Left lobe of liver (tissue), 2 donors: ENCODE results near the gene UTF1. TPM values are rescaled to one million over a fixed set of nuclear protein-coding genes. Genes with fewer than 3 reads are reported as not detected.
"Not testable (repeated sequence)": the region's sequence is repeated elsewhere in the genome, so short reads cannot be mapped to it uniquely, and the experiment has no call there.

Experiments used
- ATAC-seq: fragments of 200-7000 bp; cut with Tn5 transposase; one replicate; pipeline ENCODE4 v1.9.1; 2020; ENCODE audit warnings: mild to moderate bottlenecking, moderate library complexity
- DNase-seq: peaks from one replicate; pipeline ENCODE4 v3.0.0-alpha.2; 2020; ENCODE audit warnings: low spot score
- total RNA-seq: library from RNA; stranded (reverse); gene quantifications from one replicate; pipeline ENCODE4 v1.2.1, GENCODE V29; 2021
- donor health status: DM: no; HTN: no; CAD: no; lungs with moderate emphysema.
- donor health status: DM: no; HTN: yes; CAD: no.

Gene UTF1
- total RNA-seq, 1 donor from 2014 or later = not detected

GRCh38 chr10:133224756-133225372, 5.2 kb upstream of the UTF1 start:
- DNase-seq = no peak
- no peak for ATAC-seq

DNA sequence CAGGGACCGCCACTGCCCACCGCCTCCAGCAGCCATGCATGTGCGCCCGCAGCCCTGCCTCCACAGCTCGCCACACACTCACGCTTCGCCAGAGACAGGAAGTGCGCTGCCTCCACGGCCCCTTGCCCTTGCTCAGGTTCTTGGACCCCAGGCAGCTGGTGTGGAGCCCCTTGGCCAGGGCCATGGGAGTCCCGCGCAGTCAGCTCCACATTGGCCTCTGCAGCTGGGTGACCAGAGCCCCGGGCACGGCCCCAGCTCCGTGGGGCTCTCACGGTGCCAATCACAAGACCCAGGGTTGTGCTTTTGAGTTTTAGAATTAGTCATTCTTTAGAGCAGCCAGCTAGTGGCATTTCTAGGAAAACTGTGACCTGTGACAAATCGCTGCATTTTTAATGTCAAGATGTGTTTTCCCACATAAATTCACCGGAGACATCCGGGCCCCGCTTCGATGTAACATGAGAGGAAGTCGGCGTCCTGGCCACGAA, 4.3 kb upstream of the UTF1 start:
- no peak for ATAC-seq
- no peak for DNase-seq

GRCh38 chr10:133226251-133226808, 3.7 kb upstream of the UTF1 start:
- ATAC-seq (peak; percentile 85), DNase-seq (no peak)

DNA sequence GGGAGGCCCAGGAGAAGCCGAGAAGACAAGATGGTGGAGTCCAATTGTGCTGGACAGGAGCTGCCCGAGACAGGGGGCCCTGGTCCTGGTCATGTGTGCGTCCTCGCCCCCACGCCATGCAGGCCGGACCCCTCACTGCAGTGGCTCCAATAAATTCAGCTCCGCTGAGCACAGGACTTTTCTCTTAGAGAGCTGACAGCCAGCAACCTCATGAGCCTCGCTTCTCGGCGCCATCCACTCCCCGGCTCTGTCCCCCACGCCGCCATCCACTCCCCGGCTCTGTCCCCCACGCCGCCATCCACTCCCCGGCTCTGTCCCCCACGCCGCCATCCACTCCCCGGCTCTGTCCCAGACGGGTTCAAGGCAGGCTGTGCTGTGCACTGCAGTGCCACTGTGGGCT, 2.8 kb upstream of the UTF1 start:
- ATAC-seq (no peak), DNase-seq (no peak)

- ATAC-seq (no peak), DNase-seq (no peak)
Observed at GRCh38 chr10:133229265-133230043, 563 bp upstream of the UTF1 start.

DNA sequence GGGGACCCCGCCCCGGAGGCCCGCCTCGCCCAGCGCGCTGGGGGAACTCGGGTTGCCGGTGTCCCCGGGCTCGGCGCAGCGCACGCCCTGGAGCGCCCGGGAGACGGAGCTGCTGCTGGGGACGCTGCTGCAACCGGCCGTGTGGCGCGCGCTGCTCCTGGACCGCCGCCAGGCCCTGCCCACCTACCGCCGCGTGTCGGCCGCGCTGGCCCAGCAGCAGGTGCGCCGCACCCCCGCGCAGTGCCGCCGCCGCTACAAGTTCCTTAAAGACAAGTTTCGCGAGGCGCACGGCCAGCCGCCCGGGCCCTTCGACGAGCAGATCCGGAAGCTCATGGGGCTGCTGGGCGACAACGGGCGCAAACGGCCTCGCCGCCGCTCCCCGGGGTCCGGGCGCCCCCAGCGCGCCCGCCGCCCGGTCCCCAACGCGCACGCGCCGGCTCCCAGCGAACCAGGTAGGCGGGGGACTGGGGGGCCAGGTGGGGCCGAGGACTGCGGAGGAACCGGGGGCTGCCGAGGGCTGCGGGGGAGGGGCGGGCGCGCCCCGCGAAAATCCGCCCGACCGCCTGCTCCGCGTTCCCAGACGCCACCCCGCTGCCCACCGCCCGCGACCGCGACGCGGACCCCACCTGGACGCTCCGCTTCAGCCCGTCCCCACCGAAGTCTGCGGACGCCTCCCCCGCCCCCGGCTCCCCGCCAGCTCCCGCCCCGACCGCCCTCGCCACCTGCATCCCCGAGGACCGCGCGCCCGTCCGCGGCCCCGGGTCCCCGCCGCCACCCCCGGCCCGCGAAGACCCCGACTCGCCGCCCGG, 574 bp downstream of the UTF1 start:
- ATAC-seq (no peak), DNase-seq (no peak)

GRCh38 chr10:133231244-133231945, 1.4 kb downstream of the UTF1 start:
- DNase-seq (no peak), ATAC-seq (no peak)

- DNase-seq (no peak), ATAC-seq (no peak)
Observed at GRCh38 chr10:133231946-133232574, 2.0 kb downstream of the UTF1 start.

DNA sequence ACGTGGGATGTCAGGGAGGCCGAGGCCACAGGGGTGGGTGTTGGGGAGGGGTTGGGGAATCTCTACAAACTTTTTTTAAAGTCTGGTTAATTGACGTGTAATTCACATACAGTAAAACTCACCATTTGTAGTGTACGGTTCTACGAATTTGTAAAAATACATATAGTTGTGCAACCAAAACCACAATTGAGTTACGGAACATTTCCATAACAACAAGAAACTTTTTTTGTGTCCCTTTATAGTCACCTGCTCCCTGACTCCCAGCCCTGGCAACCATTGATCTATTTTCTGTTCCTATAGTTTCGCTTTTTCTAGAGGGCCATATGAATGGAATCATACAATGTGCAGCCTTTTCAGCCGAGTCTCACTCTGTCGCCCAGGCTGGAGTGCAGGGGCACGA, 4.8 kb downstream of the UTF1 start:
- not testable (repeated sequence) for DNase-seq, ATAC-seq

- peak; percentile 16 for ATAC-seq
- DNase-seq = no peak
Observed at GRCh38 chr10:133235265-133235855, 5.3 kb downstream of the UTF1 start.

- DNase-seq = no peak
- ATAC-seq = peak; percentile 25
Observed at GRCh38 chr10:133235932-133236331, 5.9 kb downstream of the UTF1 start.

- ATAC-seq (peak; percentile 42), DNase-seq (no peak)
Observed at GRCh38 chr10:133236401-133237240, 6.6 kb downstream of the UTF1 start.

GRCh38 chr10:133237241-133237587, 7.2 kb downstream of the UTF1 start:
- DNase-seq = no peak
- ATAC-seq = no peak

DNA sequence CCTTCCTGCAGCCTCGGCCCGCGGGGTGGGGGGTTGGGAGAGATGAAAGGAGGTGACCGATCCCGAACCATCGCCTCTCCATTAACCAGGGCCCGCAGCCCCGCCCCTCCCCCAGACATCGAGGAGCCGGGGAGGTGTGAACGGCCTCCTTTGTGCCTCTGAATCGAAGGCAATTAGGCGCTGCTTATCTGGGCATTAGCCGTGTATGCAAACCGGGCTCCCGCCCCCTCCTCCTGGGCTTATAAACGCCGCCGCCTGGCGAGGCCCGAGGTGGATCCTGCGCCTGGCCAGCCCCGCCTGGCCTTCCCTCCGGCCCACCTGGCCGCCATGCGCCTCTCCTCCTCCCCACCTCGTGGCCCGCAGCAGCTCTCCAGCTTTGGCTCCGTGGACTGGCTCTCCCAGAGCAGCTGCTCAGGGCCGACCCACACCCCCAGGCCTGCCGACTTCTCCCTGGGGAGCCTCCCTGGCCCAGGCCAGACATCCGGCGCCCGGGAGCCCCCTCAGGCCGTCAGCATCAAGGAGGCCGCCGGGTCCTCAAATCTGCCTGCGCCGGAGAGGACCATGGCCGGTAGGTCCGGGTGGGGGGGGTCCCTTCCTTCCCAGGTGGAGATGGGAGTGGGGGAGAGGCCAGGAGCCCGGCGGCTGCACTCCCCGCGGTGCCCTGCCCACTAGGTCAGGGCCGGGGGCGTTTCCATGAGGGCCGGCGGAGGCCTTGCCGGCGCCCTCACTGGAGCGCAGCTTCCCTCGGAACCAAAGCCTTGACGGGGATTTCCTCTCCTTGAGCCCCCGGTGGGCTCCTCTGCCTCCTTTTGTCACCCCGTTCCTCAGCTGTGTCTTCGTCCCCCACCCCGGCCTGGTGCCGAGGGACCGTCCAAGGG, 7.8 kb downstream of the UTF1 start, which contains the start of gene VENTX:
Gene VENTX (plus strand): TSS at position 268 of the 878 bp plus-strand sequence. CDS start 60 bp downstream, at position 328.
- DNase-seq (no peak), ATAC-seq (no peak)

DNA sequence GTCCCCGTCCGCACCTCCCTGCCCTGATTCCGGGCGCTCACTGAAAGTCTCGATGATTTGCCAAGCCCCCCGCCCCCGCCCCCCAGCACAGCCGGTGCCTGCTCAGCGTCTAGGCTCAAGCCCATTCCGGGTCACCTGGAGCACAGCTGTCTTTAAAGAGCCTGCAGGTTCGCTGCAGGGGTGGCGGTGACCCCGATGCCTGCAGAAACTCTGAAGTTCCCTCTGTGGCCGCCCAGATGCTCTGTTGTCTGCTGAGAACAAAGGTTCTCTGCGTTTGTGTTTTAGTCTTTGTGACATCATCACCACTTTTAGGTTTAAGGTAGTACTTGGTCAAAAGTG, 8.4 kb downstream of the UTF1 start:
- DNase-seq (no peak), ATAC-seq (no peak)

GRCh38 chr10:133239990-133240389, 10.0 kb downstream of the UTF1 start:
- ATAC-seq = no peak
- DNase-seq = no peak

GRCh38 chr10:133241501-133242205, 11.6 kb downstream of the UTF1 start:
- DNase-seq (no peak), ATAC-seq (no peak)
